Rectal smooth muscle tissue (tissue), 1 donor: ENCODE measurements around the gene YIF1B.

Experiments
- H3K27ac ChIP-seq: one replicate; pipeline ENCODE4 v1.7.0; 2013; ENCODE audit warnings: low read depth, low read length, inconsistent platforms
- H3K27me3 ChIP-seq: one replicate; pipeline ENCODE4 v1.7.0; 2013; ENCODE audit warnings: low read length; ENCODE audit not compliant: control insufficient read depth, insufficient read depth
- H3K36me3 ChIP-seq: one replicate; pipeline ENCODE4 v1.7.0; 2013; ENCODE audit warnings: low read length; ENCODE audit not compliant: control insufficient read depth, insufficient read depth
- H3K4me1 ChIP-seq: one replicate; pipeline ENCODE4 v1.7.0; 2013; ENCODE audit warnings: low read length; ENCODE audit not compliant: control insufficient read depth, insufficient read depth
- H3K4me3 ChIP-seq: one replicate; pipeline ENCODE4 v1.7.0; 2013; ENCODE audit warnings: low read length
- H3K9ac ChIP-seq: one replicate; pipeline ENCODE4 v1.7.0; 2013; ENCODE audit warnings: low read length

The YIF1B gene

GRCh38 chr19:38308006-38308766 is 7.6 kb downstream of the YIF1B start:
- Histone ChIP-seq H3K27me3 (no peaks in the 10 kb centered on the region), H3K4me1 (no peaks in the 10 kb centered on the region), H3K27ac (no peak overlapping the region), H3K36me3 (peaks cover 20% of the 10 kb centered on the region), H3K4me3 (no peak overlapping the region), H3K9ac (no peak overlapping the region)

- Histone ChIP-seq H3K4me3 (no peak overlapping the region), H3K27ac (no peak overlapping the region), H3K9ac (no peak overlapping the region), H3K27me3 (no peaks in the 10 kb centered on the region), H3K36me3 (peaks cover 20% of the 10 kb centered on the region), H3K4me1 (no peaks in the 10 kb centered on the region)
These were observed 8.2 kb downstream of the YIF1B start for GRCh38 chr19:38307597-38307996.

DNA sequence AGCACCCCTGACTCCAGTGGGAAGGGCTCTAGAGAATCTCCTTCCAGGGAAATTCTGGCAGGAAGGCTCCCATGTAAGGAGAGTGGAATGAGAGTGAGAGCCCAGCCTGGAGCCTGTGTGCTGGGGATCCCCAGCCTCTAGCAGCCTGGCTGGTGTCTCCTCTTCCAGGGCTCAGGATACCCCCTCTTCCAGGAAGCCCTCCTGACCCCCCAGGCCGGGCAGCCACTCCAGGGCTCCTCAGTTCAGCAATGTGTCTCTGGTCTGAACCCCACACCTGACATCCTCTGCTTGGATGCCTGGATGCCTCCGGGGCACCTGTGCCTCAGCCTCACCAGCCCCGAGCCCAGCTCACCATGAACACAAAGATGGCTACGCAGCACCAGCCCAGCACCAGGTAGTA is 8.7 kb downstream of the YIF1B start:
- Histone ChIP-seq H3K4me1 (no peaks in the 10 kb centered on the region), H3K4me3 (no peak overlapping the region), H3K27ac (no peak overlapping the region), H3K9ac (no peak overlapping the region), H3K36me3 (peaks cover 20% of the 10 kb centered on the region), H3K27me3 (no peaks in the 10 kb centered on the region)

- peaks cover 20% of the 10 kb centered on the region for H3K36me3 ChIP-seq
- H3K4me1 ChIP-seq = no peaks in the 10 kb centered on the region
- H3K27me3 ChIP-seq = no peaks in the 10 kb centered on the region
- H3K9ac ChIP-seq = no peak overlapping the region
- H3K27ac ChIP-seq = no peak overlapping the region
- H3K4me3 ChIP-seq = no peak overlapping the region
These were observed 9.5 kb downstream of the YIF1B start for GRCh38 chr19:38306236-38306635.

- Histone ChIP-seq H3K4me1 (no peaks in the 10 kb centered on the region), H3K36me3 (peaks cover 20% of the 10 kb centered on the region), H3K27me3 (no peaks in the 10 kb centered on the region), H3K4me3 (peak overlapping the region; percentile 44), H3K9ac (peak overlapping the region; percentile 56), H3K27ac (peak overlapping the region; percentile 14)
These were observed 10.8 kb downstream of the YIF1B start for GRCh38 chr19:38304866-38305429.

GRCh38 chr19:38304352-38304865 is 11.3 kb downstream of the YIF1B start:
- H3K27ac ChIP-seq = peak overlapping the region; percentile 14
- peak overlapping the region; percentile 56 for H3K9ac ChIP-seq
- H3K27me3 ChIP-seq = no peaks in the 10 kb centered on the region
- peaks cover 18% of the 10 kb centered on the region for H3K36me3 ChIP-seq
- peak overlapping the region; percentile 44 for H3K4me3 ChIP-seq
- no peaks in the 10 kb centered on the region for H3K4me1 ChIP-seq

GRCh38 chr19:38303517-38304351 is 12.0 kb downstream of the YIF1B start, which contains the start of gene C19orf33:
Gene C19orf33 (plus strand): TSS chr19:38304251. CDS start chr19:38304262, 11 bp downstream.
- peak within 1 kb of the TSS; percentile 56 for H3K9ac ChIP-seq

GRCh38 chr19:38298821-38299680 is 16.7 kb downstream of the YIF1B start:
- no peak overlapping the region for H3K9ac ChIP-seq
- H3K27me3 ChIP-seq = no peaks in the 10 kb centered on the region
- no peaks in the 10 kb centered on the region for H3K4me1 ChIP-seq
- H3K36me3 ChIP-seq = no peaks in the 10 kb centered on the region
- no peak overlapping the region for H3K27ac ChIP-seq
- H3K4me3 ChIP-seq = no peak overlapping the region

More at GRCh38 chr19:38303517-38304351, 12.0 kb downstream of the YIF1B start, which contains the start of gene C19orf33:
- Histone ChIP-seq H3K27ac (peak within 1 kb of the TSS; percentile 14), H3K4me1 (no peaks in the 10 kb centered on the region), H3K27me3 (no peaks in the 10 kb centered on the region), H3K36me3 (peaks cover 15% of the 10 kb centered on the region), H3K4me3 (peak within 1 kb of the TSS; percentile 44)

DNA sequence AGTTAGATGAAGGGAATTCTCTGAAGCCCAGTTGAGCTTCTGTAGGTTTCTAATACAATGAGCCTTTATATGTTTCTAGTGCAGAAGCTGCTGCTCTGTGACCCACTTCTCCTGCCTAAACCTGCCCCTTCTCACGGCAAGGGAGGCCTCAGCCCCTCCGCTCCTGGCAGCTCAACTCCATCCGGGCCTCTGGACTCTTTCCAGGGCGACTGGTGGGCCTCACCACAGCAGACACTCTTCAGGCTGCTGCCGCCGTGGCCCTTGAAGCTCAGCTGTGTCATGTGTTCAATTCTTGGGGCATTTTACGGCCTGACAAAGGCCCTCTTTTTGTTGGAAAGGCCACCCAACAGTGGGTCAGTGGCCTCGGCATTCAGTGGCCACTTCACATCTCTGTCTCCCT is 21.7 kb downstream of the YIF1B start:
- Histone ChIP-seq H3K27me3 (no peaks in the 10 kb centered on the region), H3K27ac (no peak overlapping the region), H3K9ac (no peak overlapping the region), H3K4me1 (no peaks in the 10 kb centered on the region), H3K4me3 (no peak overlapping the region), H3K36me3 (peaks cover 12% of the 10 kb centered on the region)

GRCh38 chr19:38293281-38293680 is 22.5 kb downstream of the YIF1B start:
- Histone ChIP-seq H3K4me1 (no peaks in the 10 kb centered on the region), H3K9ac (no peak overlapping the region)

DNA sequence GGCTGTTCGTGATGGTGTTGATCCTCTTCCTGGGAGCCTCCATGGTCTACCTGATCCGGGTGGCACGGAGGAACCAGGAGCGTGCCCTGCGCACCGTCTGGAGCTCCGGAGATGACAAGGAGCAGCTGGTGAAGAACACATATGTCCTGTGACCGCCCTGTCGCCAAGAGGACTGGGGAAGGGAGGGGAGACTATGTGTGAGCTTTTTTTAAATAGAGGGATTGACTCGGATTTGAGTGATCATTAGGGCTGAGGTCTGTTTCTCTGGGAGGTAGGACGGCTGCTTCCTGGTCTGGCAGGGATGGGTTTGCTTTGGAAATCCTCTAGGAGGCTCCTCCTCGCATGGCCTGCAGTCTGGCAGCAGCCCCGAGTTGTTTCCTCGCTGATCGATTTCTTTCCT is 23.9 kb downstream of the YIF1B start:
- peaks cover 12% of the 10 kb centered on the region for H3K36me3 ChIP-seq
- no peak overlapping the region for H3K27ac ChIP-seq

More at GRCh38 chr19:38293281-38293680, 22.5 kb downstream of the YIF1B start:
- no peak overlapping the region for H3K27ac ChIP-seq
- H3K36me3 ChIP-seq = peaks cover 12% of the 10 kb centered on the region
- H3K27me3 ChIP-seq = no peaks in the 10 kb centered on the region
- H3K4me3 ChIP-seq = no peak overlapping the region

More for the DNA sequence above, 23.9 kb downstream of the YIF1B start:
- Histone ChIP-seq H3K27me3 (no peaks in the 10 kb centered on the region), H3K4me1 (no peaks in the 10 kb centered on the region), H3K9ac (no peak overlapping the region), H3K4me3 (no peak overlapping the region)
